ENCODE data around the gene KRT10. TPM values are rescaled to one million over a fixed set of nuclear protein-coding genes. Genes with fewer than 3 reads are reported as not detected.
"Not testable (repeated sequence)": the region's sequence is repeated elsewhere in the genome, so short reads cannot be mapped to it uniquely, and the experiment has no call there.

KRT10 gene
- total RNA-seq, 1 experiment from 2014 or later, result 48.6 TPM

DNA sequence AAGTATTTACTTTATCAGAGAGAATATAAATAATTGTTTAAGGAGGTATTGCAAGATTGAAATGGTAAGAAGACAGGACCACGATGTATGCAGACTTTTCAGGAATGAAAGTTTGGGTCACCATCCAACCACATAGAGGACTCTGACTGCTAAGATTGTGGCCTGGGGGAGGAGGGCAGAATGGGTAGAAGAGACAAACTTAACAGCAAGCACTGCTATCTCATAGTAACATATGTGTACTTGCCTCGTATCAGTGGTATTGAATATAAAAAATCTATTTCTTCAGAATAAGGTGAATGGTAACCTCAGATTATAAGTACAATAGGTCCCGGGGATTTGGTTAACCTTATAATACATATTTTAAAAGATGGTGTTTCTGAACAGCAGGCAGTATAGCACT lies 5.8 kb downstream of the KRT10 start:
- POLR2A ChIA-PET, result interaction anchor here (0.6 to 0.7 kb wide), 2 partner anchors 182 to 875 kb away, joined by 3 read pairs; no protein-coding TSS in a partner anchor

DNA sequence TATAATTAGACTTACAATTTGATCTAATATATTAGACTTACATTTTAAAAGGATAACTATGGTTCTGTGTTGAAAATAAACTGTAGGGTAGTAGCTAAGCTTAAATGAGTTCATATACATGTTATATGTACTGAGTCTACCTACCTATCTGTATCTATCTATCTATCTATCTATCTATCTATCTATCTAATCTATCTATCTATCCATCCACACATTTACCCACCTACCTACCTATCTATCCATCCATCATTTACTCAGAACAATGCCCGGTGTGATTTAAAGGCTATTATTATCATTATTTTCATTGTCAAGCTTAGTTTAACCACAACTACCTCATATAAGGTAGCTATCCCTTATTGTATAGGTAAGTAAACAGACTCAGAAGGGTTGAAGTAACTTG lies 7.0 kb downstream of the KRT10 start:
- peaks cover 8% of the 10 kb centered on the region for H3K4me1 ChIP-seq
- TF ChIP-seq, protein P1, sequence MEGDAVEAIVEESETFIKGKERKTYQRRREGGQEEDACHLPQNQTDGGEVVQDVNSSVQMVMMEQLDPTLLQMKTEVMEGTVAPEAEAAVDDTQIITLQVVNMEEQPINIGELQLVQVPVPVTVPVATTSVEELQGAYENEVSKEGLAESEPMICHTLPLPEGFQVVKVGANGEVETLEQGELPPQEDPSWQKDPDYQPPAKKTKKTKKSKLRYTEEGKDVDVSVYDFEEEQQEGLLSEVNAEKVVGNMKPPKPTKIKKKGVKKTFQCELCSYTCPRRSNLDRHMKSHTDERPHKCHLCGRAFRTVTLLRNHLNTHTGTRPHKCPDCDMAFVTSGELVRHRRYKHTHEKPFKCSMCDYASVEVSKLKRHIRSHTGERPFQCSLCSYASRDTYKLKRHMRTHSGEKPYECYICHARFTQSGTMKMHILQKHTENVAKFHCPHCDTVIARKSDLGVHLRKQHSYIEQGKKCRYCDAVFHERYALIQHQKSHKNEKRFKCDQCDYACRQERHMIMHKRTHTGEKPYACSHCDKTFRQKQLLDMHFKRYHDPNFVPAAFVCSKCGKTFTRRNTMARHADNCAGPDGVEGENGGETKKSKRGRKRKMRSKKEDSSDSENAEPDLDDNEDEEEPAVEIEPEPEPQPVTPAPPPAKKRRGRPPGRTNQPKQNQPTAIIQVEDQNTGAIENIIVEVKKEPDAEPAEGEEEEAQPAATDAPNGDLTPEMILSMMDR (IDR thresholded peaks at IDR 0.05; ENCODE audit: insufficient read depth in 1 of 2, low read depth in 1 of 2, low read length in 1 of 2, severe bottlenecking in 1 of 2, unreplicated experiment in 1 of 2), result no peak
- intact Hi-C loops (cut with micrococcal nuclease; ENCODE audit: unreplicated experiment), result no loop called here
- BruUV-seq (replicated peaks), result no TSS peak
- CTCF ChIA-PET, result interaction anchor here (0.9 kb wide), 1 partner anchor 195 kb away, joined by 5 read pairs; no protein-coding TSS in a partner anchor
- no peaks in the 10 kb centered on the region for H3K9me3 Mint-ChIP-seq (ENCODE audit: unreplicated experiment)
- H3K27me3 ChIP-seq (replicated peaks; ENCODE audit: control insufficient read depth, insufficient read depth, low read length), result no peaks in the 10 kb centered on the region; the same call in 1 of the 2 replicates
- H3K27me3 Mint-ChIP-seq (ENCODE audit: insufficient read depth, unreplicated experiment), result peaks cover 13% of the 10 kb centered on the region
- H3K27ac Mint-ChIP-seq (ENCODE audit: unreplicated experiment), result no peak overlapping the region
- no peak for DNase-seq
- H3K36me3 Mint-ChIP-seq (ENCODE audit: insufficient read depth, unreplicated experiment), result peaks cover 12% of the 10 kb centered on the region
- no peak overlapping the region for H3K4me3 ChIP-seq (ENCODE audit: low read depth, low read length)
- peaks cover 3% of the 10 kb centered on the region for H3K36me3 ChIP-seq (ENCODE audit: control insufficient read depth, insufficient read depth, low read length)
- POLR2A ChIA-PET, result no interaction called here
- peaks cover 11% of the 10 kb centered on the region for H3K4me1 Mint-ChIP-seq (ENCODE audit: low read depth, unreplicated experiment)
- no peaks in the 10 kb centered on the region for H3K9me3 ChIP-seq
- no peak overlapping the region for H3K4me3 Mint-ChIP-seq (ENCODE audit: unreplicated experiment)

More for the DNA sequence above, 5.8 kb downstream of the KRT10 start:
- H3K4me3 ChIP-seq (ENCODE audit: low read depth, low read length), result no peak overlapping the region
- CTCF ChIA-PET, result interaction anchor here (0.5 kb wide), 1 partner anchor 514 kb away, joined by 3 read pairs; no protein-coding TSS in a partner anchor
- H3K4me3 Mint-ChIP-seq (ENCODE audit: unreplicated experiment), result peak overlapping the region; percentile 83
- H3K9me3 ChIP-seq, result no peaks in the 10 kb centered on the region
- H3K27me3 ChIP-seq (replicated peaks; ENCODE audit: control insufficient read depth, insufficient read depth, low read length), result no peaks in the 10 kb centered on the region; the same call in 1 of the 2 replicates
- peaks cover 8% of the 10 kb centered on the region for H3K27me3 Mint-ChIP-seq (ENCODE audit: insufficient read depth, unreplicated experiment)
- no peak for DNase-seq
- intact Hi-C loops (cut with micrococcal nuclease; ENCODE audit: unreplicated experiment), result no loop called here
- peaks cover 8% of the 10 kb centered on the region for H3K4me1 ChIP-seq
- TF ChIP-seq, protein P1 (IDR thresholded peaks at IDR 0.05; ENCODE audit: insufficient read depth in 1 of 2, low read depth in 1 of 2, low read length in 1 of 2, severe bottlenecking in 1 of 2, unreplicated experiment in 1 of 2), result no peak
- H3K4me1 Mint-ChIP-seq (ENCODE audit: low read depth, unreplicated experiment), result peaks cover 8% of the 10 kb centered on the region
- peaks cover 12% of the 10 kb centered on the region for H3K36me3 Mint-ChIP-seq (ENCODE audit: insufficient read depth, unreplicated experiment)
- no TSS peak for BruUV-seq (replicated peaks)
- H3K9me3 Mint-ChIP-seq (ENCODE audit: unreplicated experiment), result no peaks in the 10 kb centered on the region
- H3K36me3 ChIP-seq (ENCODE audit: control insufficient read depth, insufficient read depth, low read length), result peaks cover 3% of the 10 kb centered on the region
- H3K27ac Mint-ChIP-seq (ENCODE audit: unreplicated experiment), result no peak overlapping the region

DNA sequence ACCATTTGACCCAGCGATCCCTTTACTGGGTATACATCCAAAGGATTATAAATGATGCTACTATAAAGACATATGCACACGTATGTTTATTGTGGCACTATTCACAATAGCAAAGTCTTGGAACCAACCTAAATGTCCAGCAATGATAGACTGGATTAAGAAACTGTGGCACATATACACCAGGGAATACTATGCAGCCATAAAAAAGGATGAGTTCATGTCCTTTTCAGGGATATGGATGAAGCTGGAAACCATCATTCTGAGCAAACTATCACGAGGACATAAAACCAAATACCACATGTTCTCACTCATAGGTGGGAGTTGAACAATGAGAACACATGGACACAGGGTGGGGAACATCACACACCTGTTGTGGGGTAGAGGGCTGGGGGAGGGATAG lies 7.8 kb downstream of the KRT10 start:
- intact Hi-C loops (cut with micrococcal nuclease; ENCODE audit: unreplicated experiment); CTCF ChIA-PET; H3K9me3 ChIP-seq; H3K4me1 ChIP-seq; POLR2A ChIA-PET; BruUV-seq (replicated peaks); H3K27me3 ChIP-seq (replicated peaks; ENCODE audit: control insufficient read depth, insufficient read depth, low read length); DNase-seq; H3K4me3 Mint-ChIP-seq (ENCODE audit: unreplicated experiment); H3K4me3 ChIP-seq (ENCODE audit: low read depth, low read length); H3K9me3 Mint-ChIP-seq (ENCODE audit: unreplicated experiment); H3K27ac Mint-ChIP-seq (ENCODE audit: unreplicated experiment); H3K36me3 ChIP-seq (ENCODE audit: control insufficient read depth, insufficient read depth, low read length): not testable (repeated sequence)
- Mint-ChIP-seq H3K4me1 (ENCODE audit: low read depth, unreplicated experiment) (peaks cover 14% of the 10 kb centered on the region), H3K36me3 (ENCODE audit: insufficient read depth, unreplicated experiment) (peaks cover 12% of the 10 kb centered on the region), H3K27me3 (ENCODE audit: insufficient read depth, unreplicated experiment) (peaks cover 19% of the 10 kb centered on the region)
